ENCODE measurements around the gene PHF13.
A peak's percentile ranks its signal among the peaks of the same experiment; 100 is the strongest.

PHF13 gene

GRCh38 chr1:6613361-6614018, at the start of gene PHF13:
PHF13 (plus strand) TSS chr1:6613731; CDS start chr1:6614067, 336 bp downstream.
- peak; percentile 98 for DNase-seq (ENCODE audit: low spot score)

- DNase-seq (ENCODE audit: low spot score), result no peak
These were observed 44.5 kb upstream of the PHF13 start for GRCh38 chr1:6569033-6569432.

- no peak for DNase-seq (ENCODE audit: low spot score)
These were observed 43.4 kb upstream of the PHF13 start for GRCh38 chr1:6570100-6570499.

- DNase-seq (ENCODE audit: low spot score), result no peak
These were observed 42.5 kb upstream of the PHF13 start for GRCh38 chr1:6570987-6571386.

- no peak for DNase-seq (ENCODE audit: low spot score)
These were observed 40.7 kb upstream of the PHF13 start for GRCh38 chr1:6572653-6573383.

- DNase-seq (ENCODE audit: low spot score), result no peak
These were observed 39.4 kb upstream of the PHF13 start for GRCh38 chr1:6574025-6574620.

GRCh38 chr1:6574818-6575217, 38.7 kb upstream of the PHF13 start:
- DNase-seq (ENCODE audit: low spot score), result no peak

GRCh38 chr1:6577831-6578525, 35.6 kb upstream of the PHF13 start:
- no peak for DNase-seq (ENCODE audit: low spot score)

- DNase-seq (ENCODE audit: low spot score), result no peak
These were observed 34.7 kb upstream of the PHF13 start for GRCh38 chr1:6578624-6579373.

GRCh38 chr1:6579374-6580118, 34.0 kb upstream of the PHF13 start, which contains the start of gene ZBTB48:
ZBTB48 (plus strand) TSS chr1:6579994; CDS start chr1:6580610, 616 bp downstream.
- peak; percentile 100 for DNase-seq (ENCODE audit: low spot score)

- DNase-seq (ENCODE audit: low spot score), result no peak
These were observed 33.4 kb upstream of the PHF13 start for GRCh38 chr1:6580119-6580592.

- no peak for DNase-seq (ENCODE audit: low spot score)
These were observed 32.7 kb upstream of the PHF13 start for GRCh38 chr1:6580593-6581409.

GRCh38 chr1:6581561-6582305, 31.8 kb upstream of the PHF13 start:
- no peak for DNase-seq (ENCODE audit: low spot score)

GRCh38 chr1:6582370-6582769, 31.2 kb upstream of the PHF13 start:
- no peak for DNase-seq (ENCODE audit: low spot score)

- DNase-seq (ENCODE audit: low spot score), result no peak
These were observed 29.1 kb upstream of the PHF13 start for GRCh38 chr1:6584126-6585080.

- no peak for DNase-seq (ENCODE audit: low spot score)
These were observed 28.3 kb upstream of the PHF13 start for GRCh38 chr1:6585081-6585722.

GRCh38 chr1:6585841-6586240, 27.7 kb upstream of the PHF13 start:
- no peak for DNase-seq (ENCODE audit: low spot score)

GRCh38 chr1:6586404-6586816, 27.1 kb upstream of the PHF13 start:
- DNase-seq (ENCODE audit: low spot score), result no peak
